ENCODE results near the gene EEF1AKMT2.

The EEF1AKMT2 gene

GRCh38 chr10:124745673-124746072 lies 46.0 kb downstream of the EEF1AKMT2 start:
- no peak for TF ChIP-seq CTCF (IDR thresholded peaks at IDR 0.05; ENCODE audit: borderline replicate concordance, insufficient read depth, low read depth, low read length)
- no peak overlapping the region for H3K4me3 ChIP-seq (ENCODE audit: low read depth, low read length)

- no peak overlapping the region for H3K4me3 ChIP-seq (ENCODE audit: low read depth, low read length)
Observed at GRCh38 chr10:124745252-124745651, 46.4 kb downstream of the EEF1AKMT2 start.

GRCh38 chr10:124744102-124745050 lies 47.3 kb downstream of the EEF1AKMT2 start, which contains the start of gene FAM53B:
FAM53B (minus strand) TSS chr10:124744378; CDS start chr10:124706713, 37,665 bp downstream.
- 0 out of 2 replicates have a peak, but pooled peaks have one; percentile 9 for TF ChIP-seq CTCF (IDR thresholded peaks at IDR 0.05; ENCODE audit: borderline replicate concordance, insufficient read depth, low read depth, low read length)
- H3K4me3 ChIP-seq (ENCODE audit: low read depth, low read length) = peak within 1 kb of the TSS; percentile 82

More at GRCh38 chr10:124745252-124745651, 46.4 kb downstream of the EEF1AKMT2 start:
- TF ChIP-seq CTCF (IDR thresholded peaks at IDR 0.05; ENCODE audit: borderline replicate concordance, insufficient read depth, low read depth, low read length) = no peak

DNA sequence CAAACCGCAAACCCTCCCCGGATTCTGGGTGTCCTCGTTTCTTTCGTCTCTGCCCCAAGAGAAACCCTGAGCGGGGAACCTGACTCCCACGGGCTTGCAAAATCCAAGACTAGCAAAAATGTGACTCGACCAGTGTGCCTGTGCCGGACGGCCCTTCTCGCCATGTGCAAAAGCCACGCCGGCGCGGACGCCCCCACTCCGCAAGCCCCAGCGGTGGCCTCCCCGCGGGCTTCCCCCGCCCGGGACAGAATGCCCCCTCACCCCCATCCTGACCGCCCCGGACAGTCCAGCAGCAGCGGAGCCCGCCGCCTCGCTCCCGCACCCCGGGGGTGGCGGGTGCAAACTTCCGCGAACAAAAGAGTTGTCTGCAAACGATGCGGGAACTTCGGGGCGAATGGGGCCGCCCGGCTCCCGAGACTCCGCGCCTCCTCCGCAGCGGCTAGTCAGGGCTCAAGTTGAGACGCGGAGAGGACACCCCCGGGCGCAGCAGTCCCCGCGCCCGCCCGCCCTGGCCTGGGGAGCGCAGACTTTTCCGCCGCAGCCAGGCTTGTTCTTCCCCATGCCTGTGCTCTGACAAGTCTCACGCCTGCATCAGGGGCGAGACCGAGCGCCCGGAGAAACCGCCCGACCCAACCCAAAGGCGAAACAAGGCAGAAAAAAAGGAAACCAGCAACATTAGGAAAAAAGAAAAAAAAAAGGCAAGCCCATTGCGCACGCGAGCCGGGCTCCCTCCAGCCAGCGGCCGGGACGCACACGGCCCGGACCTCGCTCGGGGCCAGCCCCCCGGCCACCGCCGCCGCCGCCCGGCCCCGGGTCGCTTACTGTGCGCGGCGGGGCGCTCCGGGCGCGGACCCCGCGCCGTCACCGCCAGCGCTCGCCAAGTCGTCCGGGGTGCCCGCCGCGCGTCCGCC lies 48.2 kb downstream of the EEF1AKMT2 start:
- H3K4me3 ChIP-seq (ENCODE audit: low read depth, low read length) = peak overlapping the region; percentile 82
- no peak for TF ChIP-seq CTCF (IDR thresholded peaks at IDR 0.05; ENCODE audit: borderline replicate concordance, insufficient read depth, low read depth, low read length)

GRCh38 chr10:124742413-124743190 lies 49.1 kb downstream of the EEF1AKMT2 start:
- H3K4me3 ChIP-seq (ENCODE audit: low read depth, low read length) = peak overlapping the region; percentile 82
- 0 out of 2 replicates have a peak, but pooled peaks have one; percentile 23 for TF ChIP-seq CTCF (IDR thresholded peaks at IDR 0.05; ENCODE audit: borderline replicate concordance, insufficient read depth, low read depth, low read length)

GRCh38 chr10:124741922-124742412 lies 49.7 kb downstream of the EEF1AKMT2 start:
- H3K4me3 ChIP-seq (ENCODE audit: low read depth, low read length) = peak overlapping the region; percentile 82
- TF ChIP-seq CTCF (IDR thresholded peaks at IDR 0.05; ENCODE audit: borderline replicate concordance, insufficient read depth, low read depth, low read length) = no peak
